SJCRH30 (cell line): Measurements from ENCODE around the gene UNC93A. TPM values are rescaled to one million over a fixed set of nuclear protein-coding genes. Genes with fewer than 3 reads are reported as not detected.
"Not testable (repeated sequence)": the region's sequence is repeated elsewhere in the genome, so short reads cannot be mapped to it uniquely, and the experiment has no call there.

Experiments used
- DNase-seq, 2 experiments: peaks; one replicate each; pipeline ENCODE4 v3.0.0-alpha.2; 2015 to 2020
- H3K27ac ChIP-seq: fragments of 250-450 bp; sonication (Bioruptor Pico); 2 replicates; pipeline ENCODE4 v1.5.1; 2020; ENCODE audit warnings: mild to moderate bottlenecking, moderate library complexity
- H3K27me3 ChIP-seq: fragments of 250-450 bp; sonication (Bioruptor Pico); 2 replicates; pipeline ENCODE4 v1.5.1; 2020; ENCODE audit warnings: mild to moderate bottlenecking, moderate library complexity
- H3K36me3 ChIP-seq: fragments of 250-450 bp; sonication (Bioruptor Pico); 2 replicates; pipeline ENCODE4 v1.5.1; 2020; ENCODE audit warnings: mild to moderate bottlenecking, moderate library complexity
- H3K4me1 ChIP-seq: fragments of 250-450 bp; sonication (Bioruptor Pico); 2 replicates; pipeline ENCODE4 v1.5.1; 2020; ENCODE audit warnings: mild to moderate bottlenecking, moderate library complexity
- H3K4me3 ChIP-seq: fragments of 250-450 bp; sonication (Bioruptor Pico); 2 replicates; pipeline ENCODE4 v1.5.1; 2020; ENCODE audit warnings: mild to moderate bottlenecking, moderate library complexity
- H3K9me3 ChIP-seq: fragments of 250-450 bp; sonication (Bioruptor Pico); replicated peaks from 2 replicates; pipeline ENCODE4 v1.5.1; 2020; ENCODE audit warnings: mild to moderate bottlenecking, moderate library complexity
- total RNA-seq: library from RNA; depleted of rRNA; stranded (reverse); fragments of >200 nt; shearing (Covaris generic); gene quantifications from 2 replicates; pipeline ENCODE4 v1.2.3, GENCODE V29; 2014; rRNA removed

UNC93A gene
- total RNA-seq, 1 experiment from 2014 or later: not detected

DNA sequence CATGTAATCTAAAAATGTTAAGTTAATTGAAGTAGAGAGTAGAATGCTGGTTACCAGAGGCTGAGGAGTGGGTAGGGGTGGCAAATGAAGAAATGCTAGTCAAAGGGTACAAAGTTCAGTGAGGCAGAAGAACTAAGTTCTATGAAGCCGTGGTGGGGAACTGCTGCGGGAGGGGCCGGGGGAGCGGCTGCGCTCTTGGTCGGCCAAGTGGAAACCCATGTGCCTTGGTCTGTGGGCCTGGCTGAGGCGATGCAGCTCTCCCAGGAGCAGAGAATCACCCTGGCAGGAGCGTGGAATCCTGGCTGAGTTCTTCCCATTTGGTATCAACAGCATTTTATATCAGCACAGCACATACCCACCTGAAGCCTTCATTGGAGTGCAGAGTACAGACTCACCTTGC is 56.1 kb downstream of the UNC93A start:
- no peaks in the 10 kb centered on the region for H3K27me3 ChIP-seq
- H3K4me1 ChIP-seq: no peaks in the 10 kb centered on the region
- no peaks in the 10 kb centered on the region for H3K9me3 ChIP-seq
- no peak for DNase-seq
- H3K27ac ChIP-seq: no peak overlapping the region
- no peak overlapping the region for H3K4me3 ChIP-seq
- no peaks in the 10 kb centered on the region for H3K36me3 ChIP-seq

DNA sequence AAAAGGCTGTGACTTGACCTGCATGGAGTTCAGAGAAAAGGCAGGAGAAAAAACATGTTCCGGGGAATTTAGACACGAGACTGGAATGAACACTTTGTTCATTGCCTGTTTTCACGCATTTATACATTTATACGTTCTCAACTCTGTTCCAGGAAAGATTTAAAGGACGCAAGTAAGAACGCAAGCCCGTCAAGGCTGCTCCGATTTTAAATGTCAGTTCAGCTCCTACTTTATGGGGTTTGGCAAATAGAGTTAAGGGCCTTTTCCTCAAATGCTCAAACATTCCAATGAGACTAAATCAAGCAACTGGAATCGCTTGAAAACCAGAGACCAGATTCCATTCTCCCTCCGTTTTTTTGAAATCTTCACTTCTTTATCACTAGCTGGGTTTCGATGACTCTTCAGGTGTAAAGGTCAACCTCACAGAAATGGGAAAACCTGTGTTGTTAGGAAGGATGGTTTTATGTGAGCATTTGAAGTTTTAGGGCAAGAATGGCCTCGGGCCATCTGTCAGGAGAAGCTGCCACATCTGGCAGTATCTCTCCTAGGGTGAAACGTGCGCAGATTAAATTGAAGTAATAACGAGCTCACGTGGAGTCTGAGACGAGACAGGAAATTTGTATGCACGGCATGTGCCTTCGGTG is 58.6 kb downstream of the UNC93A start:
- DNase-seq: no peak
- Histone ChIP-seq H3K36me3 (no peaks in the 10 kb centered on the region), H3K27ac (no peak overlapping the region), H3K9me3 (no peaks in the 10 kb centered on the region), H3K4me1 (no peaks in the 10 kb centered on the region), H3K27me3 (no peaks in the 10 kb centered on the region), H3K4me3 (no peak overlapping the region)

DNA sequence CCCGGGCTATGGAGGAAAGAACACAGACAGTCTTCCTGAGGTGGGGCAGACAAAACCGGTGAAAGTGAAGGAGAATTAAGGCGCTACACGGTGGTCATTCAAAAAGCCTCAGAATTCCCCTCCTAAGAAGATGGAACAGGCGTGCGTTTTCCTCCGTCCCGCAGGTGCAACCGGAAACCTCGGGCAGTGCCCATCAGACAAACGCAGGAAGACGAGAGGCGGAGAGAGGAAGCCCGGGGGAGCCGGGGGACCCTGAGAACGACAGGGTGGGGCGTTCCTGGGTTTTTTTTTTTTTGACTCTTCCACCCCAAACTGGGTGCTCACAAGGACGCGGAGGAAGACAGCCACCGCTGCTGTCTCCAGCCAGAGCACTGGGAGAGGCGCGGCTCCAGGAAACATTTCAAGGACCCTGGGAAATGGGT is 59.2 kb downstream of the UNC93A start:
- H3K36me3 ChIP-seq: no peaks in the 10 kb centered on the region
- no peak for DNase-seq
- H3K27me3 ChIP-seq: no peaks in the 10 kb centered on the region
- H3K9me3 ChIP-seq: no peaks in the 10 kb centered on the region
- no peaks in the 10 kb centered on the region for H3K4me1 ChIP-seq
- H3K27ac ChIP-seq: no peak overlapping the region
- no peak overlapping the region for H3K4me3 ChIP-seq

DNA sequence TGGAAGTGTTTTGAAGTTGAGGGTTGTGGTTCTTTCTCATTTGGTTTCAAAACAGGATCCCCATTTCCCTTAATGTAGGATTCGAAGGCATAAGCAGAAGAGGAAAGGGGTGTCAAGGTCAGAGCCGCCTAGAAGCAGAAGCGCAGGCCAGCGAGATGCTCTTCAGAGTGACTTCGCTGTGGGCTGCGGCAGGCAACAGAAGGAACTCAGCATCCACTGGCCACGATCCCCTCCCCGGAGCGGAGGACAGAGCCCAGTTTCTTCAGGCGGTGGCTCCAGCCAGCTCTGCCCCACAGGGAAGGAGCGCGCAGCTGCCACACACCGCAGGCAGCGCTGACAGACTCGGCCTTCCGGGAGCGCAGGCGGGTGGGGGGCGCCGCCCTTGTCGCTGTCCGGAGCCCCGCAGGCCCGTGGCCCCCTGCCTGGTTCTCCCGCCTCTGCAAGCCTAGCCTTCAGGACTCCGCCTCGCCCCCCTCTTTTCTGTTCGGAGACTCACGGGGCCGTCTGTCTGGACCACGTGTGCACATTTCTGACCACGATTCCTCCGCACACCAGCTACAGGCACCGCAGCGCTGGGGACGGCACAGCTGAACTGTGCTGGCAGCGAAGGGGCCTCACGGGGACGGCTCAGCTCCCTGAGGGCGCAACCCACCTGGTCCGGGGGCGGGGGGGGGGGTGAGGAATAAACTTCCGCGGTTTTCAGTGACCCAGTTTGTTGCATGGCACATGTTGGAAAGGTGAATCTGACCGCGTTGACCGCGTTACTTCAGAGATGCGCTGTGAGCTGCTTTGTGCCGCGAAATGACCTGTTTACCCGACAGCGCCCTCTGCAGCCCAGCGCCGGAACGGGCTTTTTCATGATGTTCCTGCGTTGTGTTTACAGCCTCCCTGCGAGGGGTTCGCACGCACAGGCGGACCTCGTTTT is 59.9 kb downstream of the UNC93A start:
- Histone ChIP-seq H3K9me3 (no peaks in the 10 kb centered on the region), H3K36me3 (no peaks in the 10 kb centered on the region), H3K4me1 (no peaks in the 10 kb centered on the region), H3K4me3 (peak overlapping the region; percentile 58), H3K27ac (peak overlapping the region; percentile 4; the same call in 1 of the 2 replicates), H3K27me3 (peaks cover 4% of the 10 kb centered on the region; the same call in 1 of the 2 replicates)
- peak; percentile 81 to 87 for DNase-seq

DNA sequence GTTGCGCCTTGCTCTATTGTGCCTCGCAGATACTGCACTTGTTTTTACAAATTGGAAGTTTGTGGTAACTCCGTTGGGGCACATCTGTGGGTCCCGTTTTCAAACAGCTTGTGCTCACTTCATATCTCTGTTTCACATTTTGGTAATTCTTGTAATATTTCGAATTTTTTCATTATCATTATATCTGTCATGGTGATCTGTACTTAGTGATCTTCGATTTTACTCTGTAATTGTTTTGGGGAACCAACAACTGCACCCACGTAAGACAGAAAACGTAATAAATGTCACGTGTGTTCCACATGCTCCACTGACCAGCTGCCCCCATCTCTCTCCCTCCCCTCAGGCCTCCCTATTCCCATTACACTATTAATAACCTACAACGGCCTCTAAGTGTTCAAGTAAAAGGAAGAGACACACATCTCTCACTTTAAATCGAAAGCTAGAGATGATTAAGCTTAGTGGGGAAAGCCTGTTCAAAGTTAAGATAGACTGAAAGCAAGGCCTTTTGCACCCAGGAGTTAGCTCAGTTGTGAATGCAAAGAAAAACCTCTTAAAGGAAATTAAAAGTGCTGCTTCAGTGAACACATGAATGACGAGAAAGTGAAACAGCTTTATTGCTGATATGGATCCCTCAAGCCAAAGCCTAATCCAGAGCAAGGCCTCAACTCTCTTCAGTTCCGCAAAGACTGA is 60.7 kb downstream of the UNC93A start:
- Histone ChIP-seq H3K9me3 (no peaks in the 10 kb centered on the region), H3K4me3 (peak overlapping the region; percentile 58; the same call in 1 of the 2 replicates), H3K27ac (no peak overlapping the region), H3K27me3 (peaks cover 10% of the 10 kb centered on the region; the same call in 1 of the 2 replicates), H3K4me1 (no peaks in the 10 kb centered on the region), H3K36me3 (no peaks in the 10 kb centered on the region)
- DNase-seq: no peak

DNA sequence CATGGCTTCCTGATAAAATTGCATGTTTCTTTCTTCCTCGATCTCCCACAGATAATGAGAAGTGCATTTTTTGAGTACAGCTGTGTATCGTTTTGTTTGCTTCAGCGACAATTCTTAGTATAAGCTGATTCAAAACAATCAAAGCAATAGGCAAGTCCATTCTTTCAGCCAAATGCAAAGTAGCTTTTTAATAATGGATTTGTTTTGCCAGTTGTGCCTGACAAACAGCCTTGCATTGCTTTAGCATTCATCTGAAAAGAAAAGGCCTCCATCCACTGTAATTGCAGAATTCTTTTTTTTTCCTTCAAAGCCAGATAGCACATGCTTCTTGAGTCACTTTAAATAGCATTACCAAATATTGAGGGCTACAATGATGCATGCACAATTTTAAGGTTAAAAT is 65.8 kb downstream of the UNC93A start:
- Histone ChIP-seq H3K27ac (no peak overlapping the region), H3K36me3 (no peaks in the 10 kb centered on the region), H3K27me3 (peaks cover 11% of the 10 kb centered on the region; the same call in 1 of the 2 replicates), H3K4me1 (no peaks in the 10 kb centered on the region), H3K4me3 (no peak overlapping the region), H3K9me3 (no peaks in the 10 kb centered on the region)
- no peak for DNase-seq

DNA sequence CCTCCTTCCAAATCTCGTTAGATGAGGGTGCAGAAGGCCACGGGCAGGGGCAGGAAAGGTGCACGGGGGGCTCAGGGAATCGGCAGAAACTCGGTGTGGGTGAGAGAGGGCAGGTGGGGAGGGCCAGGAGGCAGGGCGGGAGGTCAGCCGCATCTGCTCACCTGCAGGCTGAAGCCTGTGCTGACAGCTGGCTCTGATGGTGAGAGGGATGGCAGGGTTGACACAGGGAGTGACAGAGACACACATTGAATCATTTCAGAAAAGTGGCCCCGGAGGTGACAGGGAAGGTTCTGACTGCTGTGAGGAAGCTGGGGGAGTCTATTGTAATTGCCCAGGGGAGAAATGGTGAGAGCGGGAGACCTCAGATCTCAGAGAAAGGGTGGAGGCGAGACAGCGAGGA is 67.3 kb downstream of the UNC93A start:
- H3K27ac ChIP-seq, H3K36me3 ChIP-seq, H3K4me3 ChIP-seq, H3K9me3 ChIP-seq, H3K4me1 ChIP-seq, DNase-seq: not testable (repeated sequence)
- peaks cover 11% of the 10 kb centered on the region; the same call in 1 of the 2 replicates for H3K27me3 ChIP-seq

DNA sequence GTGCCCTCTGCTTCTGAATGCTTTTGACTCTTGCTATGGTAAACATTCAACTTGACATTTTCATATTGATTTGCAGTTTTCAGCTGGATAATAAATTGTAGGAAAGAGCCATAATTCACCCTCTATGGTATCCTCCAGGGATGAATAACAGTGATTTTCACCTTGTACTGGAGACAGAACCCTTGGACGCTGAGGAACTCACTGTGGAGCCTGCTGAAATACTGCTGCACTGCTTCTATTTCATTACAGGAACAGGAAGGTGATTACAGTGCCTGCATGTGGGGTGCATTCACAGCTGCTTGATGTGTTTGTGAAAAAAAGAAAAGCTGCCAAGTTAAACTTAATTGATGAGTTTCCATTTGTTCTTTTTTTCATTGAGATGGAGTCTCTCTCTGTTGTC is 70.1 kb downstream of the UNC93A start:
- not testable (repeated sequence) for H3K27me3 ChIP-seq, H3K4me1 ChIP-seq, H3K36me3 ChIP-seq, H3K27ac ChIP-seq, H3K9me3 ChIP-seq, DNase-seq, H3K4me3 ChIP-seq

Other genes starting within 250 kb of the UNC93A start
- gene CCR6, start 168.2 kb upstream of the UNC93A start, total RNA-seq: not detected in 2 replicates
- gene GPR31, start 133.3 kb upstream of the UNC93A start, total RNA-seq: not detected in 2 replicates
- not detected in 2 replicates for gene TTLL2, start 33.8 kb downstream of the UNC93A start, total RNA-seq